ENCODE results near the gene PPP1R3G.
A peak's percentile ranks its signal among the peaks of the same experiment; 100 is the strongest.

PPP1R3G gene

DNA sequence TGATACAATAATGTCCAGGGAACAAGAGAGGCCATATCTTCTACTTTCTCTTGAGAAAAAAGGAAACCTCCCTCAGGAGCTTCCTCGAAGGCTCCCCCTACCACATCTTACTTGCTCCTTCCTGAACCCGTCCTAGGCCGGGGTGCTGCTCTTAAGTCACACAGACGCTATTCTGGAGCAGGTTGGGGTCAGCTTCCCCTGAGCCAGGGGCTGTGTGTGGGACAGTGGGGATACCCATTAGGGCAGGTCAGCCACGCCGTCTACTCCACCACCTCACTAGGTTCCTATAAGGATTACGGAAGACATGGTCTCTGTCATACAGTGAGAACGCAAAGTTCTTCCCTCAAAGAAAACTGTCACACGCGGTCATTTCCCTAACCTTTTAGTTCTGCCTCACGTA lies 8.2 kb upstream of the PPP1R3G start:
- no peak overlapping the region for H4K91ac ChIP-seq (ENCODE audit: low read depth, low read length, poor library complexity)
- H4K8ac ChIP-seq (ENCODE audit: low read depth, low read length): no peak overlapping the region
- no peaks in the 10 kb centered on the region for H3K79me1 ChIP-seq (ENCODE audit: low read depth, low read length)
- H2BK120ac ChIP-seq (ENCODE audit: low read depth, low read length): no peak overlapping the region
- no peak overlapping the region for H2BK15ac ChIP-seq (ENCODE audit: low read length)
- WGBS, 2 donors (ENCODE audit: extremely low coverage in 2 of 2, insufficient read length in 2 of 2, insufficient replicate concordance in 1 of 2): no CpG with 5 or more reads among the region's 11 CpGs
- H3K4ac ChIP-seq (ENCODE audit: low read length): no peak overlapping the region
- H3K27ac ChIP-seq (replicated peaks; ENCODE audit: low read length): no peak overlapping the region
- no peak overlapping the region for H3K9ac ChIP-seq (ENCODE audit: low read depth, low read length, poor library complexity)
- H3K4me3 ChIP-seq (ENCODE audit: low read length in 2 of 2): no peak overlapping the region
- H2AK5ac ChIP-seq (ENCODE audit: low read depth, low read length): no peak overlapping the region
- no peak for DNase-seq (ENCODE audit: low spot score)
- H3K23ac ChIP-seq (ENCODE audit: low read depth, low read length, poor library complexity): no peak overlapping the region
- H3K4me1 ChIP-seq (ENCODE audit: control insufficient read depth in 2 of 2, insufficient read depth in 1 of 2, low read depth in 1 of 2, low read length in 2 of 2): no peaks in the 10 kb centered on the region
- H3K18ac ChIP-seq (ENCODE audit: low read length): no peak overlapping the region
- H3K9me3 ChIP-seq (replicated peaks in 1 of 2; ENCODE audit: control insufficient read depth in 2 of 2, insufficient read depth in 1 of 2, low read depth in 1 of 2, low read length in 2 of 2): peaks cover 0 to 3% of the 10 kb centered on the region in 2 donors
- no peaks in the 10 kb centered on the region for H3K27me3 ChIP-seq (ENCODE audit: control insufficient read depth in 3 of 3, insufficient read depth in 3 of 3, low read depth in 1 of 3, low read length in 3 of 3)
- peak overlapping the region; percentile 7 for H2BK5ac ChIP-seq (ENCODE audit: low read length)
- no peak overlapping the region for H3K4me2 ChIP-seq (ENCODE audit: insufficient read depth, low read length, poor library complexity, severe bottlenecking)
- no peaks in the 10 kb centered on the region for H3K36me3 ChIP-seq (replicated peaks in 1 of 2; ENCODE audit: control insufficient read depth in 2 of 2, insufficient read depth in 2 of 2, low read length in 2 of 2)
- H2BK12ac ChIP-seq (ENCODE audit: low read length): no peak overlapping the region
- no peak overlapping the region for H2AFZ ChIP-seq (ENCODE audit: low read length)
- H3K14ac ChIP-seq (ENCODE audit: low read length): no peak overlapping the region

DNA sequence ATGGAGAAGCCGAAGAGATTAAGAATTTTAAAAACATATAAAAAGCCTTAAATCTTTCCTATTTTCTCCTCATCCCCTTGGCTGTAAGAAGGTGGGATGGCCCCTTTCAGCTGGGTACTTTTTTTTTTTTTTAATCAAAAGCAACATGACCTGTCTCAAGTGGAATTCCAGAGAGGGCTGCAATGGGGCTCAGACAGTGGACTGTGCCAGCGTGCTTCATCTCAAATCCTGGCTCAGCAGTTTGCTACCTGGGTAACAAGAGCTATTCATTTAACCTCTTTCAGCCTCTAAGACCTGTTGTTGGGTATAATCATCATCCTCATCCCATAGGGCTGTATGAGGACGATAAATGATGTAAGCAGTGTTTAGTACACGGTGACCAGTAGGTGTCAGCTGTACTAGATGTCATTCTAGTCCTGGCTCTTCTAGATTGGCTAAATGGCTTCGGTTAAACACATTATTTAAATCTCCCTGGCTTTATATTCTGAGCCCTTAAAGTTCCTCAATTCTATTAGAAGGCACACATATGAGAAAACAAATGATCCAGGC lies 6.9 kb upstream of the PPP1R3G start:
- no peak overlapping the region for H2AFZ ChIP-seq (ENCODE audit: low read length)
- H3K4ac ChIP-seq (ENCODE audit: low read length): no peak overlapping the region
- no peak for DNase-seq (ENCODE audit: low spot score)
- no peak overlapping the region for H2BK15ac ChIP-seq (ENCODE audit: low read length)
- no peak overlapping the region for H3K14ac ChIP-seq (ENCODE audit: low read length)
- no peak overlapping the region for H3K4me2 ChIP-seq (ENCODE audit: insufficient read depth, low read length, poor library complexity, severe bottlenecking)
- no peak overlapping the region for H3K9ac ChIP-seq (ENCODE audit: low read depth, low read length, poor library complexity)
- no peaks in the 10 kb centered on the region for H3K4me1 ChIP-seq (ENCODE audit: control insufficient read depth in 2 of 2, insufficient read depth in 1 of 2, low read depth in 1 of 2, low read length in 2 of 2)
- H3K79me1 ChIP-seq (ENCODE audit: low read depth, low read length): no peaks in the 10 kb centered on the region
- H3K4me3 ChIP-seq (ENCODE audit: low read length in 2 of 2): no peak overlapping the region
- H2BK12ac ChIP-seq (ENCODE audit: low read length): no peak overlapping the region
- whole genome bisulfite sequencing, 2 donors (ENCODE audit: extremely low coverage in 2 of 2, insufficient read length in 2 of 2, insufficient replicate concordance in 1 of 2): no CpG with 5 or more reads among the region's 5 CpGs
- no peaks in the 10 kb centered on the region for H3K36me3 ChIP-seq (replicated peaks in 1 of 2; ENCODE audit: control insufficient read depth in 2 of 2, insufficient read depth in 2 of 2, low read length in 2 of 2)
- H2AK5ac ChIP-seq (ENCODE audit: low read depth, low read length): no peak overlapping the region
- no peak overlapping the region for H4K91ac ChIP-seq (ENCODE audit: low read depth, low read length, poor library complexity)
- peaks cover 0 to 9% (median 7%) of the 10 kb centered on the region in 3 experiments for H3K27me3 ChIP-seq (ENCODE audit: control insufficient read depth in 3 of 3, insufficient read depth in 3 of 3, low read depth in 1 of 3, low read length in 3 of 3)
- no peak overlapping the region for H3K27ac ChIP-seq (replicated peaks; ENCODE audit: low read length)
- no peak overlapping the region for H2BK5ac ChIP-seq (ENCODE audit: low read length)
- H3K9me3 ChIP-seq (replicated peaks in 1 of 2; ENCODE audit: control insufficient read depth in 2 of 2, insufficient read depth in 1 of 2, low read depth in 1 of 2, low read length in 2 of 2): peaks cover 0 to 3% of the 10 kb centered on the region in 2 donors
- H3K18ac ChIP-seq (ENCODE audit: low read length): no peak overlapping the region
- no peak overlapping the region for H4K8ac ChIP-seq (ENCODE audit: low read depth, low read length)
- H2BK120ac ChIP-seq (ENCODE audit: low read depth, low read length): no peak overlapping the region
- H3K23ac ChIP-seq (ENCODE audit: low read depth, low read length, poor library complexity): no peak overlapping the region

DNA sequence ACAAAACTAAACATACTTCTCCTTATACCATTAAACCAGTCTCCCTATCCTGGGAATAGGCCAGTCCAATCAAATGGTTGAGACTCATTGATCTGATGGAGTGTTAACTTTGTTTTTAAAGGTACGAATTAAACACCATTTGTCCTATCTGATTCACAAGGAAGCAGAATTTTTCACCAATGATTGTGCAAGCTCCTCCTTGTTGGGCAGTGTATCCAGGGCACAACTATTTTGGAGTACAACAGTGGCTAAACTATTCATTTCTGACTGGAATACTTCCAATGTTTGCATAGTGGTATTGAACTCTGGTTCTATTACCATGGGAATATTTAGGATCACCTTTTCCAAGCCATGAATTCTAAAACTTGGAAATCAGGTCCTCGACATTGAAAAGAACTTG lies 5.4 kb upstream of the PPP1R3G start:
- no peak overlapping the region for H2BK15ac ChIP-seq (ENCODE audit: low read length)
- H2BK5ac ChIP-seq (ENCODE audit: low read length): no peak overlapping the region
- peaks cover 12 to 24% (median 22%) of the 10 kb centered on the region in 3 experiments for H3K27me3 ChIP-seq (ENCODE audit: control insufficient read depth in 3 of 3, insufficient read depth in 3 of 3, low read depth in 1 of 3, low read length in 3 of 3)
- H3K9me3 ChIP-seq (replicated peaks in 1 of 2; ENCODE audit: control insufficient read depth in 2 of 2, insufficient read depth in 1 of 2, low read depth in 1 of 2, low read length in 2 of 2): peaks cover 0 to 2% of the 10 kb centered on the region in 2 donors
- no CpG with 5 or more reads among the region's 2 CpGs for WGBS, 2 donors (ENCODE audit: extremely low coverage in 2 of 2, insufficient read length in 2 of 2, insufficient replicate concordance in 1 of 2)
- H4K8ac ChIP-seq (ENCODE audit: low read depth, low read length): no peak overlapping the region
- H4K91ac ChIP-seq (ENCODE audit: low read depth, low read length, poor library complexity): no peak overlapping the region
- H3K27ac ChIP-seq (replicated peaks; ENCODE audit: low read length): no peak overlapping the region
- H3K4ac ChIP-seq (ENCODE audit: low read length): no peak overlapping the region
- H3K4me2 ChIP-seq (ENCODE audit: insufficient read depth, low read length, poor library complexity, severe bottlenecking): no peak overlapping the region
- H2AFZ ChIP-seq (ENCODE audit: low read length): no peak overlapping the region
- no peaks in the 10 kb centered on the region for H3K36me3 ChIP-seq (replicated peaks in 1 of 2; ENCODE audit: control insufficient read depth in 2 of 2, insufficient read depth in 2 of 2, low read length in 2 of 2)
- no peak overlapping the region for H2BK12ac ChIP-seq (ENCODE audit: low read length)
- H3K18ac ChIP-seq (ENCODE audit: low read length): no peak overlapping the region
- no peak overlapping the region for H3K23ac ChIP-seq (ENCODE audit: low read depth, low read length, poor library complexity)
- no peaks in the 10 kb centered on the region for H3K79me1 ChIP-seq (ENCODE audit: low read depth, low read length)
- DNase-seq (ENCODE audit: low spot score): no peak
- no peak overlapping the region for H3K14ac ChIP-seq (ENCODE audit: low read length)
- no peak overlapping the region for H2BK120ac ChIP-seq (ENCODE audit: low read depth, low read length)
- H3K4me1 ChIP-seq (ENCODE audit: control insufficient read depth in 2 of 2, insufficient read depth in 1 of 2, low read depth in 1 of 2, low read length in 2 of 2): peaks cover 0 to under 1% of the 10 kb centered on the region in 2 donors
- H3K4me3 ChIP-seq (ENCODE audit: low read length in 2 of 2): no peak overlapping the region
- H3K9ac ChIP-seq (ENCODE audit: low read depth, low read length, poor library complexity): no peak overlapping the region
- H2AK5ac ChIP-seq (ENCODE audit: low read depth, low read length): no peak overlapping the region

DNA sequence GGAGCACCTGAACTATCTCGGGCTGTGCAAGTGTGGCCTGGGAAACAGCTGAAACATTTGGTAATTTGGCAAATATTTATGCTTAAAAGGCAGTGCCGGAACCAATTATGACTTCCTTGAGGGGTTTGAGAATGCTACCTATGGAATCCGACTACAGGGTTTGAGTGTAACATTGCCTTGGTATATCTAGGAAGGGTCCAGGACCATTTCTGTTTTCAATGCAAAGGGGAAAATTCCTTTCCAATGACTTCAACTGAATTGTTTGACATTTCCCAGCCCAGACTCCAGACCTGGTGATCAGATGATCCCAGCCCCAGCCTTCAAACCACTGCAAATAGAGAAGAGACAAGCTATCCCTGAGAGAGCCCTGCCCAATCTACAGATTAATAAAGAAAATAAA lies 4.6 kb upstream of the PPP1R3G start:
- no peak overlapping the region for H3K18ac ChIP-seq (ENCODE audit: low read length)
- no peak overlapping the region for H2BK15ac ChIP-seq (ENCODE audit: low read length)
- H2BK5ac ChIP-seq (ENCODE audit: low read length): no peak overlapping the region
- H2AK5ac ChIP-seq (ENCODE audit: low read depth, low read length): no peak overlapping the region
- no peak overlapping the region for H3K4me2 ChIP-seq (ENCODE audit: insufficient read depth, low read length, poor library complexity, severe bottlenecking)
- DNase-seq (ENCODE audit: low spot score): no peak
- no peak overlapping the region for H3K9ac ChIP-seq (ENCODE audit: low read depth, low read length, poor library complexity)
- no peak overlapping the region for H3K4ac ChIP-seq (ENCODE audit: low read length)
- H4K91ac ChIP-seq (ENCODE audit: low read depth, low read length, poor library complexity): no peak overlapping the region
- peaks cover 0 to 2% of the 10 kb centered on the region in 2 donors for H3K4me1 ChIP-seq (ENCODE audit: control insufficient read depth in 2 of 2, insufficient read depth in 1 of 2, low read depth in 1 of 2, low read length in 2 of 2)
- no peak overlapping the region for H3K27ac ChIP-seq (replicated peaks; ENCODE audit: low read length)
- H2AFZ ChIP-seq (ENCODE audit: low read length): no peak overlapping the region
- H2BK120ac ChIP-seq (ENCODE audit: low read depth, low read length): no peak overlapping the region
- H3K4me3 ChIP-seq (ENCODE audit: low read length in 2 of 2): no peak overlapping the region
- H3K14ac ChIP-seq (ENCODE audit: low read length): no peak overlapping the region
- no peaks in the 10 kb centered on the region for H3K9me3 ChIP-seq (replicated peaks in 1 of 2; ENCODE audit: control insufficient read depth in 2 of 2, insufficient read depth in 1 of 2, low read depth in 1 of 2, low read length in 2 of 2)
- H3K27me3 ChIP-seq (ENCODE audit: control insufficient read depth in 3 of 3, insufficient read depth in 3 of 3, low read depth in 1 of 3, low read length in 3 of 3): peaks cover 21 to 31% (median 30%) of the 10 kb centered on the region in 3 experiments
- no peak overlapping the region for H4K8ac ChIP-seq (ENCODE audit: low read depth, low read length)
- no peaks in the 10 kb centered on the region for H3K36me3 ChIP-seq (replicated peaks in 1 of 2; ENCODE audit: control insufficient read depth in 2 of 2, insufficient read depth in 2 of 2, low read length in 2 of 2)
- WGBS, 2 donors (ENCODE audit: extremely low coverage in 2 of 2, insufficient read length in 2 of 2, insufficient replicate concordance in 1 of 2): no CpG with 5 or more reads among the region's 3 CpGs
- no peak overlapping the region for H2BK12ac ChIP-seq (ENCODE audit: low read length)
- H3K79me1 ChIP-seq (ENCODE audit: low read depth, low read length): no peaks in the 10 kb centered on the region
- H3K23ac ChIP-seq (ENCODE audit: low read depth, low read length, poor library complexity): no peak overlapping the region

Data from neuronal stem cell (in vitro differentiated cells).